Neural cell (in vitro differentiated cells): ENCODE results near the gene ZNF407. TPM values are rescaled to one million over a fixed set of nuclear protein-coding genes. Genes with fewer than 3 reads are reported as not detected.

Source experiments
- H2AFZ ChIP-seq: fragments of 200-600, 300-800 bp; sonication (generic), shearing (Covaris generic); 2 replicates; pipeline ENCODE4 v1.6.0; 2014; ENCODE audit warnings: low read depth, mild to moderate bottlenecking, antibody characterized with exemption, low read length, moderate library complexity
- H3F3A ChIP-seq: fragments of 200-600 bp; shearing (Covaris generic); 2 replicates; pipeline ENCODE4 v1.6.1; 2016; ENCODE audit warnings: mild to moderate bottlenecking, moderate library complexity, mixed read lengths, antibody characterized with exemption, low read length; ENCODE audit not compliant: insufficient read depth, poor library complexity, severe bottlenecking
- H3K27ac ChIP-seq: fragments of 200-600, 300-800 bp; sonication (generic), shearing (Covaris generic); 2 replicates; pipeline ENCODE4 v1.5.1; 2014; ENCODE audit warnings: mild to moderate bottlenecking, low read length, moderate library complexity
- H3K27me3 ChIP-seq: fragments of 300-800, 200-600 bp; sonication (generic), shearing (Covaris generic); 2 replicates; pipeline ENCODE4 v1.6.0; 2014; ENCODE audit warnings: mild to moderate bottlenecking, low read depth, low read length, moderate library complexity; ENCODE audit not compliant: insufficient read depth
- H3K36me3 ChIP-seq: fragments of 300-800, 200-600 bp; sonication (generic), shearing (Covaris generic); 2 replicates; pipeline ENCODE4 v1.5.1; 2014; ENCODE audit warnings: mild to moderate bottlenecking, antibody characterized with exemption, low read length, moderate library complexity; ENCODE audit not compliant: insufficient read depth
- H3K4me2 ChIP-seq: fragments of 300-800, 200-600 bp; sonication (generic), shearing (Covaris generic); 2 replicates; pipeline ENCODE4 v1.6.0; 2014; ENCODE audit warnings: mild to moderate bottlenecking, low read length
- H3K4me3 ChIP-seq: fragments of 300-800, 200-600 bp; sonication (generic), shearing (Covaris generic); 2 replicates; pipeline ENCODE4 v1.5.1; 2014; ENCODE audit warnings: mild to moderate bottlenecking, low read length, moderate library complexity
- H3K79me2 ChIP-seq: fragments of 200-600 bp; shearing (Covaris generic); replicated peaks from 2 replicates; pipeline ENCODE4 v1.6.0; 2014; ENCODE audit warnings: mild to moderate bottlenecking, low read length, moderate library complexity; ENCODE audit not compliant: insufficient read depth
- H3K9ac ChIP-seq: fragments of 300-800, 200-600 bp; sonication (generic), shearing (Covaris generic); 2 replicates; pipeline ENCODE4 v1.6.1; 2016; ENCODE audit warnings: mild to moderate bottlenecking, low read length, mixed read lengths
- H3K9me2 ChIP-seq: fragments of 200-600 bp; shearing (Covaris generic); 2 replicates; pipeline ENCODE4 v1.6.1; 2016; ENCODE audit warnings: mild to moderate bottlenecking, low read length, mixed read lengths; ENCODE audit not compliant: insufficient read depth
- H3K9me3 ChIP-seq: fragments of 200-600, 300-800 bp; sonication (generic), shearing (Covaris generic); 2 replicates; pipeline ENCODE4 v1.6.1; 2016; ENCODE audit warnings: mild to moderate bottlenecking, mixed run types, low read length, moderate library complexity, mixed read lengths
- H4K20me1 ChIP-seq: fragments of 200-600 bp; shearing (Covaris generic); 2 replicates; pipeline ENCODE4 v1.6.1; 2016; ENCODE audit warnings: mild to moderate bottlenecking, mixed run types; ENCODE audit not compliant: insufficient read depth
- EP300 ChIP-seq: fragments of 450-650 bp; conservative IDR thresholded peaks from 2 replicates; pipeline ENCODE4 v1.6.1; 2014; ENCODE audit warnings: antibody characterized with exemption, mild to moderate bottlenecking, moderate library complexity; ENCODE audit not compliant: poor library complexity, severe bottlenecking
- EZH2 ChIP-seq: fragments of 200-600, 300-800 bp; shearing (Covaris generic), sonication (generic); IDR thresholded peaks from 2 replicates; pipeline ENCODE4 v1.6.1; 2014; ENCODE audit warnings: antibody characterized with exemption, low read length, borderline replicate concordance, mild to moderate bottlenecking; ENCODE audit not compliant: insufficient read depth, poor library complexity, severe bottlenecking
- MXI1 ChIP-seq: fragments of 450-650 bp; conservative IDR thresholded peaks from 2 replicates; pipeline ENCODE4 v1.6.1; 2014; ENCODE audit warnings: antibody characterized with exemption, mild to moderate bottlenecking; ENCODE audit not compliant: poor library complexity, severe bottlenecking
- POLR2AphosphoS5 ChIP-seq: IDR thresholded peaks from 2 replicates; pipeline ENCODE4 v1.6.1; 2012
- RAD21 ChIP-seq: fragments of 450-650 bp; conservative IDR thresholded peaks from 2 replicates; pipeline ENCODE4 v1.6.1; 2014; ENCODE audit warnings: antibody characterized with exemption, mild to moderate bottlenecking, moderate library complexity
- SMC3 ChIP-seq: fragments of 450-650 bp; conservative IDR thresholded peaks from 2 replicates; pipeline ENCODE4 v1.6.1; 2014; ENCODE audit warnings: antibody characterized with exemption, mild to moderate bottlenecking, moderate library complexity; ENCODE audit not compliant: poor library complexity
- TAF1 ChIP-seq: IDR thresholded peaks from 2 replicates; pipeline ENCODE4 v1.6.1; 2012; ENCODE audit warnings: low read depth
- polyA plus RNA-seq: library from polyadenylated mRNA; depleted of rRNA; stranded (reverse); fragments of >200 nt; gene quantifications from 2 replicates; pipeline ENCODE4 v1.2.3, GENCODE V29; 2014
- TF ChIP-seq, protein P1 (sequence below): IDR thresholded peaks from 2 replicates; pipeline ENCODE4 v1.6.1; 2012; ENCODE audit warnings: borderline replicate concordance
- TF ChIP-seq, protein P2 (sequence below): fragments of 450-650 bp; IDR thresholded peaks from 2 replicates; pipeline ENCODE4 v1.5.1; 2014; ENCODE audit warnings: antibody characterized with exemption, mild to moderate bottlenecking, moderate library complexity; ENCODE audit not compliant: poor library complexity, severe bottlenecking

ZNF407 gene
- polyA plus RNA-seq, 1 donor from 2014 or later = 2.9 TPM

DNA sequence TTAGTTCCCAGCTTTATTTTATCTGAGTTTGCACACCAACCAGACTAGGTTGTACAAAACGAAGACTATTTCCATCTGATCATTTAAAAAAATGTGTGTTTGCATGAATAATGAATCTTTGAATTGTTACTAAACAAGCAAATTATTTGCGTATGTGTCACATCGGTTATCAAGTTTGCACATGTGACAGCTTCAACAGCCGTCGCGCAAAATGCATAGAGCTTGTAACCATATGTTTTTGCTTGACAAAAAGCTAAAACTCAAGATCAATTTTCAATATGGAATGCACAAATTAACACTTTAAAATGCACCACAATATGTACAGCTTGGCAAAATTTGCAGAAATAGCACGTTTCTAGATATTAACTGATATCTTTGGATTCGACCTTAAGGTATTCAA, 427.2 kb downstream of the ZNF407 start:
- Histone ChIP-seq H3K9me3 (no peaks in the 10 kb centered on the region), H3F3A (no peaks in the 10 kb centered on the region), H3K36me3 (no peaks in the 10 kb centered on the region), H3K27me3 (no peaks in the 10 kb centered on the region), H4K20me1 (no peaks in the 10 kb centered on the region), H3K4me2 (no peak overlapping the region), H2AFZ (no peak overlapping the region), H3K4me3 (no peak overlapping the region), H3K79me2 (no peaks in the 10 kb centered on the region), H3K9ac (no peak overlapping the region), H3K9me2 (no peaks in the 10 kb centered on the region), H3K27ac (no peak overlapping the region)
- TF ChIP-seq EP300 (no peak), POLR2AphosphoS5 (no peak), EZH2 (no peak), MXI1 (no peak), RAD21 (no peak), TAF1 (no peak), SMC3 (no peak)
- TF ChIP-seq, protein P1, sequence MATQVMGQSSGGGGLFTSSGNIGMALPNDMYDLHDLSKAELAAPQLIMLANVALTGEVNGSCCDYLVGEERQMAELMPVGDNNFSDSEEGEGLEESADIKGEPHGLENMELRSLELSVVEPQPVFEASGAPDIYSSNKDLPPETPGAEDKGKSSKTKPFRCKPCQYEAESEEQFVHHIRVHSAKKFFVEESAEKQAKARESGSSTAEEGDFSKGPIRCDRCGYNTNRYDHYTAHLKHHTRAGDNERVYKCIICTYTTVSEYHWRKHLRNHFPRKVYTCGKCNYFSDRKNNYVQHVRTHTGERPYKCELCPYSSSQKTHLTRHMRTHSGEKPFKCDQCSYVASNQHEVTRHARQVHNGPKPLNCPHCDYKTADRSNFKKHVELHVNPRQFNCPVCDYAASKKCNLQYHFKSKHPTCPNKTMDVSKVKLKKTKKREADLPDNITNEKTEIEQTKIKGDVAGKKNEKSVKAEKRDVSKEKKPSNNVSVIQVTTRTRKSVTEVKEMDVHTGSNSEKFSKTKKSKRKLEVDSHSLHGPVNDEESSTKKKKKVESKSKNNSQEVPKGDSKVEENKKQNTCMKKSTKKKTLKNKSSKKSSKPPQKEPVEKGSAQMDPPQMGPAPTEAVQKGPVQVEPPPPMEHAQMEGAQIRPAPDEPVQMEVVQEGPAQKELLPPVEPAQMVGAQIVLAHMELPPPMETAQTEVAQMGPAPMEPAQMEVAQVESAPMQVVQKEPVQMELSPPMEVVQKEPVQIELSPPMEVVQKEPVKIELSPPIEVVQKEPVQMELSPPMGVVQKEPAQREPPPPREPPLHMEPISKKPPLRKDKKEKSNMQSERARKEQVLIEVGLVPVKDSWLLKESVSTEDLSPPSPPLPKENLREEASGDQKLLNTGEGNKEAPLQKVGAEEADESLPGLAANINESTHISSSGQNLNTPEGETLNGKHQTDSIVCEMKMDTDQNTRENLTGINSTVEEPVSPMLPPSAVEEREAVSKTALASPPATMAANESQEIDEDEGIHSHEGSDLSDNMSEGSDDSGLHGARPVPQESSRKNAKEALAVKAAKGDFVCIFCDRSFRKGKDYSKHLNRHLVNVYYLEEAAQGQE = no peak
- TF ChIP-seq, protein P2, sequence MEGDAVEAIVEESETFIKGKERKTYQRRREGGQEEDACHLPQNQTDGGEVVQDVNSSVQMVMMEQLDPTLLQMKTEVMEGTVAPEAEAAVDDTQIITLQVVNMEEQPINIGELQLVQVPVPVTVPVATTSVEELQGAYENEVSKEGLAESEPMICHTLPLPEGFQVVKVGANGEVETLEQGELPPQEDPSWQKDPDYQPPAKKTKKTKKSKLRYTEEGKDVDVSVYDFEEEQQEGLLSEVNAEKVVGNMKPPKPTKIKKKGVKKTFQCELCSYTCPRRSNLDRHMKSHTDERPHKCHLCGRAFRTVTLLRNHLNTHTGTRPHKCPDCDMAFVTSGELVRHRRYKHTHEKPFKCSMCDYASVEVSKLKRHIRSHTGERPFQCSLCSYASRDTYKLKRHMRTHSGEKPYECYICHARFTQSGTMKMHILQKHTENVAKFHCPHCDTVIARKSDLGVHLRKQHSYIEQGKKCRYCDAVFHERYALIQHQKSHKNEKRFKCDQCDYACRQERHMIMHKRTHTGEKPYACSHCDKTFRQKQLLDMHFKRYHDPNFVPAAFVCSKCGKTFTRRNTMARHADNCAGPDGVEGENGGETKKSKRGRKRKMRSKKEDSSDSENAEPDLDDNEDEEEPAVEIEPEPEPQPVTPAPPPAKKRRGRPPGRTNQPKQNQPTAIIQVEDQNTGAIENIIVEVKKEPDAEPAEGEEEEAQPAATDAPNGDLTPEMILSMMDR = no peak

GRCh38 chr18:75025573-75025972, 427.9 kb downstream of the ZNF407 start:
- Histone ChIP-seq H3F3A (no peaks in the 10 kb centered on the region), H3K9me3 (no peaks in the 10 kb centered on the region)
- TF ChIP-seq POLR2AphosphoS5 (no peak), RAD21 (no peak), TAF1 (no peak), EP300 (no peak), SMC3 (no peak), MXI1 (no peak), EZH2 (no peak)
- TF ChIP-seq, protein P2 = no peak
- TF ChIP-seq, protein P1 = no peak

More at GRCh38 chr18:75025573-75025972, 427.9 kb downstream of the ZNF407 start:
- Histone ChIP-seq H3K27me3 (no peaks in the 10 kb centered on the region), H3K9me2 (no peaks in the 10 kb centered on the region), H3K9ac (no peak overlapping the region), H3K4me3 (no peak overlapping the region), H3K79me2 (no peaks in the 10 kb centered on the region), H4K20me1 (no peaks in the 10 kb centered on the region), H3K4me2 (no peak overlapping the region), H2AFZ (no peak overlapping the region), H3K36me3 (no peaks in the 10 kb centered on the region), H3K27ac (no peak overlapping the region)
